Measurements from ENCODE around the gene SHE. TPM values are rescaled to one million over a fixed set of nuclear protein-coding genes. Genes with fewer than 3 reads are reported as not detected.

The SHE gene
- total and polyA plus RNA-seq, 10 of the 15 experiments (the other 5 are each of a cell fraction or from before 2014, with no cell fraction given): under 0.01 to 0.05 (median 0.03) TPM; not detected in 3

GRCh38 chr1:154448331-154448811, 53.8 kb downstream of the SHE start:
- in situ Hi-C loops (cut with MboI): no loop called here
- Histone ChIP-seq H3K4me1 (ENCODE audit: control insufficient read depth, insufficient read depth, low read length) (peaks cover 15% of the 10 kb centered on the region), H3K4me3 (no peak overlapping the region), H3K9ac (ENCODE audit: control insufficient read depth, insufficient read depth, low read length) (no peak overlapping the region), H4K20me1 (ENCODE audit: control insufficient read depth, insufficient read depth) (no peaks in the 10 kb centered on the region; the same call in 1 of the 2 replicates), H3K9me3 (replicated peaks; ENCODE audit: control insufficient read depth, insufficient read depth, low read length) (no peaks in the 10 kb centered on the region; the same call in 1 of the 3 replicates), H3K4me2 (ENCODE audit: control insufficient read depth, insufficient read depth) (no peak overlapping the region), H3K27ac (ENCODE audit: control insufficient read depth, insufficient read depth) (no peak overlapping the region), H3K27me3 (replicated peaks in 1 of 2; ENCODE audit: control insufficient read depth in 2 of 2, insufficient read depth in 2 of 2, low read length in 1 of 2) (no peaks in the 10 kb centered on the region), H3K79me2 (ENCODE audit: control insufficient read depth, insufficient read depth, low read length) (no peaks in the 10 kb centered on the region), H3K36me3 (ENCODE audit: control insufficient read depth in 2 of 2, insufficient read depth in 2 of 2, low read length in 1 of 2) (no peaks in the 10 kb centered on the region), H2AFZ (ENCODE audit: control insufficient read depth, low read depth, low read length) (no peak overlapping the region)
- TF ChIP-seq ZNF217 (IDR thresholded peaks at IDR 0.05) (no peak), IRF5 (IDR thresholded peaks at IDR 0.05; ENCODE audit: borderline replicate concordance) (no peak), ZNF207 (IDR thresholded peaks at IDR 0.05; ENCODE audit: borderline replicate concordance) (no peak), PAX5 (IDR thresholded peaks at IDR 0.05; ENCODE audit: borderline replicate concordance, low read depth, low read length) (no peak), NR2C1 (IDR thresholded peaks at IDR 0.05) (no peak), MEF2A (IDR thresholded peaks at IDR 0.05; ENCODE audit: insufficient read depth, low read depth, low read length) (no peak), RAD21 (IDR thresholded peaks at IDR 0.05; ENCODE audit: insufficient read depth, low read depth, low read length) (no peak), TCF7 (IDR thresholded peaks at IDR 0.05; ENCODE audit: borderline replicate concordance) (no peak), KDM1A (IDR thresholded peaks at IDR 0.05; ENCODE audit: borderline replicate concordance) (no peak), DPF2 (IDR thresholded peaks at IDR 0.05) (no peak), MTA3 (IDR thresholded peaks at IDR 0.05; ENCODE audit: borderline replicate concordance, low read length) (no peak), IKZF1 (conservative IDR thresholded peaks at IDR 0.05) (no peak)
- TF ChIP-seq, protein P1, sequence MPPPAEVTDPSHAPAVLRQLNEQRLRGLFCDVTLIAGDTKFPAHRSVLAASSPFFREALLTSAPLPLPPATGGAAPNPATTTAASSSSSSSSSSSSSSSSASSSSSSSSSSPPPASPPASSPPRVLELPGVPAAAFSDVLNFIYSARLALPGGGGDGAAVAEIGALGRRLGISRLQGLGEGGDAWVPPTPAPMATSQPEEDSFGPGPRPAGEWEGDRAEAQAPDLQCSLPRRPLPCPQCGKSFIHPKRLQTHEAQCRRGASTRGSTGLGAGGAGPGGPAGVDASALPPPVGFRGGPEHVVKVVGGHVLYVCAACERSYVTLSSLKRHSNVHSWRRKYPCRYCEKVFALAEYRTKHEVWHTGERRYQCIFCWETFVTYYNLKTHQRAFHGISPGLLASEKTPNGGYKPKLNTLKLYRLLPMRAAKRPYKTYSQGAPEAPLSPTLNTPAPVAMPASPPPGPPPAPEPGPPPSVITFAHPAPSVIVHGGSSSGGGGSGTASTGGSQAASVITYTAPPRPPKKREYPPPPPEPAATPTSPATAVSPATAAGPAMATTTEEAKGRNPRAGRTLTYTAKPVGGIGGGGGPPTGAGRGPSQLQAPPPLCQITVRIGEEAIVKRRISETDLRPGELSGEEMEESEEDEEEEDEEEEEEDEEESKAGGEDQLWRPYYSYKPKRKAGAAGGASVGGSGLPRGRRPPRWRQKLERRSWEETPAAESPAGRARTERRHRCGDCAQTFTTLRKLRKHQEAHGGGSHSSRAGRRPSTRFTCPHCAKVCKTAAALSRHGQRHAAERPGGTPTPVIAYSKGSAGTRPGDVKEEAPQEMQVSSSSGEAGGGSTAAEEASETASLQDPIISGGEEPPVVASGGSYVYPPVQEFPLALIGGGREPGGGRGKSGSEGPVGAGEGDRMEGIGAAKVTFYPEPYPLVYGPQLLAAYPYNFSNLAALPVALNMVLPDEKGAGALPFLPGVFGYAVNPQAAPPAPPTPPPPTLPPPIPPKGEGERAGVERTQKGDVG (CRISPR knock-in tag; IDR thresholded peaks at IDR 0.05): no peak
- TF ChIP-seq, protein P2, sequence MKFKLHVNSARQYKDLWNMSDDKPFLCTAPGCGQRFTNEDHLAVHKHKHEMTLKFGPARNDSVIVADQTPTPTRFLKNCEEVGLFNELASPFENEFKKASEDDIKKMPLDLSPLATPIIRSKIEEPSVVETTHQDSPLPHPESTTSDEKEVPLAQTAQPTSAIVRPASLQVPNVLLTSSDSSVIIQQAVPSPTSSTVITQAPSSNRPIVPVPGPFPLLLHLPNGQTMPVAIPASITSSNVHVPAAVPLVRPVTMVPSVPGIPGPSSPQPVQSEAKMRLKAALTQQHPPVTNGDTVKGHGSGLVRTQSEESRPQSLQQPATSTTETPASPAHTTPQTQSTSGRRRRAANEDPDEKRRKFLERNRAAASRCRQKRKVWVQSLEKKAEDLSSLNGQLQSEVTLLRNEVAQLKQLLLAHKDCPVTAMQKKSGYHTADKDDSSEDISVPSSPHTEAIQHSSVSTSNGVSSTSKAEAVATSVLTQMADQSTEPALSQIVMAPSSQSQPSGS (IDR thresholded peaks at IDR 0.05; ENCODE audit: low read length): no peak
- WGBS (ENCODE audit: insufficient coverage, insufficient replicate concordance, low lambda C conversion rate, missing lambda C conversion rate): 96% methylated on average over 7 of the region's 7 CpGs
- ATAC-seq: no peak
- ChIA-PET POLR2A (interaction anchor here (0.6 to 1.1 kb wide), 2 partner anchors 9 to 31 kb away, joined by 4 to 5 read pairs; no protein-coding TSS in a partner anchor), RAD21 (ENCODE audit: unreplicated experiment) (interaction anchor here (1.1 kb wide), 1 partner anchor 9 kb away, joined by 3 read pairs; no protein-coding TSS in a partner anchor), SMC1A (ENCODE audit: uncharacterized antibody, unreplicated experiment) (interaction anchor here (1.4 to 1.9 kb wide), 3 partner anchors 9 to 73 kb away, joined by 3 to 4 read pairs (median 3); no protein-coding TSS in a partner anchor), CTCF (interaction anchor here (1.4 to 1.6 kb wide), 2 partner anchors 19 to 98 kb away, joined by 4 to 5 read pairs; no protein-coding TSS in a partner anchor)
- intact Hi-C loops (cut with micrococcal nuclease; ENCODE audit: unreplicated experiment): no loop called here
- no TSS peak for BruUV-seq (replicated peaks)
- no peak for FAIRE-seq
- DNase-seq (ENCODE audit: low read depth, low spot score): no peak

Measured in GM12878 (cell line).